ENCODE results near the gene SPAG4.

The SPAG4 gene

DNA sequence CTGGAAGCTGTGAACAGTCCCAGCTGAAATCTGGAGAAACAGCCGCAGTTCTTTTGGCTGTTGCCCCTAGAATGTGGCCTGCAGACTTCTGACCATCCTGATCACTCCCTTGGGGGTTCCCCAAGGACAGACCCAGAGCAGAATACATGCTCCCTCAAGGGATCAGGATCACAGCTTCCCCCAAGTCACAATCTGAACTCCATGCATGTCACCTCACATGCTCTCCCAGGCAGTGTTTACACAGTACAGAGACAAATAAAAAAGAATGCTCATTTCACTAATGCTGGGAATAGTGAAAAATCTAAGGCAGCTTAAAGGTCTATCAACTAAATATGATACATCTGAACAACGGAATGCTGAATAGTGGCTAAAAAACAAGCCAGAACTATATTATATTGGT is 20.5 kb downstream of the SPAG4 start:
- no peak for DNase-seq (ENCODE audit: extremely low spot score)
- CTCF ChIA-PET, result no interaction called here
- TF ChIP-seq SUZ12 (IDR thresholded peaks at IDR 0.05) (no peak), ZNF384 (IDR thresholded peaks at IDR 0.05) (no peak), CTBP1 (IDR thresholded peaks at IDR 0.05; ENCODE audit: borderline replicate concordance) (no peak), TARDBP (IDR thresholded peaks at IDR 0.05) (no peak), HDGF (IDR thresholded peaks at IDR 0.05; ENCODE audit: borderline replicate concordance) (no peak), L3MBTL2 (conservative IDR thresholded peaks at IDR 0.05) (no peak), LEF1 (IDR thresholded peaks at IDR 0.05; ENCODE audit: borderline replicate concordance) (no peak), ARNT (IDR thresholded peaks at IDR 0.05) (no peak), SP1 (IDR thresholded peaks at IDR 0.05) (no peak), FOXM1 (IDR thresholded peaks at IDR 0.05; ENCODE audit: borderline replicate concordance) (no peak), FOXK2 (IDR thresholded peaks at IDR 0.05) (no peak)
- POLR2A ChIA-PET, result interaction anchor here (1.8 kb wide), 1 partner anchor 17 kb away, joined by 6 read pairs; no protein-coding TSS in a partner anchor

DNA sequence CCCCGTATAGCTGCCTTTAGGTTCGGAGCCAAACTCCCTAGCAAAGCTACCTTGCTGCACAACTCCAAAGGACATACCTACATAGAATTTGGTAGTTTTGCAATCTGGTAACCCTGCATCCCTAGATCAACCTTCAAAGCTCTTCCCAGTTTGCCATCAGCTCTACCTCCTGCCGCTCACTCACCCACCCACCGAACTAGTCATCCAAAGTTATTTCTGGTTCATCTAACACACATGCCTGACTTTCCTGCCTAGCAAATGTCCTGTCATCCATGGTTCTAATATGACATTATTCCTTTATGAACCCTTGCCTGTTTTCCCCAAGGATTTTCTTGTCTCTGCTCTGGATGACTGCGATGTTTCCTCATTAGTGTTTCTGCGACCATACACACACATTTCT is 21.6 kb downstream of the SPAG4 start:
- POLR2A ChIA-PET, result interaction anchor here (1.8 kb wide), 1 partner anchor 18 kb away, joined by 6 read pairs; no protein-coding TSS in a partner anchor
- TF ChIP-seq SP1 (IDR thresholded peaks at IDR 0.05) (no peak), L3MBTL2 (conservative IDR thresholded peaks at IDR 0.05) (no peak), ZNF384 (IDR thresholded peaks at IDR 0.05) (no peak), FOXM1 (IDR thresholded peaks at IDR 0.05; ENCODE audit: borderline replicate concordance) (no peak), ARNT (IDR thresholded peaks at IDR 0.05) (no peak), BHLHE40 (IDR thresholded peaks at IDR 0.05; ENCODE audit: borderline replicate concordance) (no peak), HDGF (IDR thresholded peaks at IDR 0.05; ENCODE audit: borderline replicate concordance) (no peak), FOXK2 (IDR thresholded peaks at IDR 0.05) (no peak)
- no peak for DNase-seq (ENCODE audit: extremely low spot score)
- CTCF ChIA-PET, result interaction anchor here (0.6 kb wide), 1 partner anchor 247 kb away, joined by 3 read pairs; no protein-coding TSS in a partner anchor

GRCh38 chr20:35638751-35639150 is 23.1 kb downstream of the SPAG4 start:
- TF ChIP-seq FOXK2 (IDR thresholded peaks at IDR 0.05) (no peak), HDGF (IDR thresholded peaks at IDR 0.05; ENCODE audit: borderline replicate concordance) (no peak), SP1 (IDR thresholded peaks at IDR 0.05) (no peak), BHLHE40 (IDR thresholded peaks at IDR 0.05; ENCODE audit: borderline replicate concordance) (no peak), FOXA1 (IDR thresholded peaks at IDR 0.05) (no peak), SUZ12 (IDR thresholded peaks at IDR 0.05) (no peak)
- no peak for DNase-seq (ENCODE audit: extremely low spot score)
- POLR2A ChIA-PET, result no interaction called here
- CTCF ChIA-PET, result no interaction called here

DNA sequence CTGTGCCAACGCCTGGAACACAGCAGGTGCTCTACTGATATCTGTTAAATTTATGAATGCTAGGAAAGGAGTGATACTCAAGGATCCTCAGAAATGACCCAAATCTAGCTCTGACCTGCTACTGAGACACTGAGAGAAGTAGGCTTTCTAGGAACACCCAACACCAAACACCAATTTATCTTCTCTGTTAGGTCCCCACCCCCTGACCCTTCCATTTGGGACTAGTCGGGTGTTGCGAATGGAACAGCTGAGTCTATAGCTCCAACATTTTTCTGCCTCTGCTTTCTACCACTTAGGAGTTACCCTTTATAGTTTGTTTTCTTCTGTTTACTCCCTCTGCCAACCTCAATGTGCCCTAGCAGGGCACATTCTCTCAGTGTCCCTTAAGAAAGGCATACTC is 25.1 kb downstream of the SPAG4 start:
- POLR2A ChIA-PET, result interaction anchor here (0.6 to 1.9 kb wide), 2 partner anchors 101 to 102 kb away, joined by 3 to 4 read pairs; partner anchors contain the start of gene RBM39
- no peak for DNase-seq (ENCODE audit: extremely low spot score)
- TF ChIP-seq L3MBTL2 (conservative IDR thresholded peaks at IDR 0.05) (no peak), NFRKB (IDR thresholded peaks at IDR 0.05) (no peak)
- CTCF ChIA-PET, result no interaction called here

DNA sequence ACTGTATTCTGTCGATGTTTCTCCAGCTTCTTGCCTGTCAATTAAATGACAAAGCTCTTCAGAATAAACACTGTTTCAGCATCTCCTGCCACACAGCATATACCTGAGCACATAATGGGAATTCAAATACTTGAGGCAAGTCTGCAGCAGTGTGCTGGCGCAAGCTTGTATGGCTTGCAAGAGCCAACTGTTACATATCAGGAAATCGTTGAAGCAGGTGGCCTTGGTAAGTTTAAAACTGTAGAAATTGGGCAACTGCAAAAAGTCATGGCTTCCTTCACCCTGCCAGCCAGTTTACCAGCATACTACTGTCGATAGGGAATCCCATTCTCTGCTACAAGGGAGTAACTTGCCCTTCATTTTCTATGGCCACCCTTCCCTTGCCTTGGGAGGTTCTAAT is 26.1 kb downstream of the SPAG4 start:
- TF ChIP-seq ELF4 (IDR thresholded peaks at IDR 0.05), result no peak
- POLR2A ChIA-PET, result interaction anchor here (0.8 to 1.9 kb wide), 2 partner anchors 22 to 101 kb away, joined by 3 to 4 read pairs; partner anchors contain the start of genes CPNE1, RBM12 and RBM39
- DNase-seq (ENCODE audit: extremely low spot score), result no peak
- CTCF ChIA-PET, result no interaction called here

GRCh38 chr20:35643045-35643444 is 27.4 kb downstream of the SPAG4 start:
- POLR2A ChIA-PET, result no interaction called here
- no peak for TF ChIP-seq BHLHE40 (IDR thresholded peaks at IDR 0.05; ENCODE audit: borderline replicate concordance)
- no peak for TF ChIP-seq ELF4 (IDR thresholded peaks at IDR 0.05)
- TF ChIP-seq, protein P1, sequence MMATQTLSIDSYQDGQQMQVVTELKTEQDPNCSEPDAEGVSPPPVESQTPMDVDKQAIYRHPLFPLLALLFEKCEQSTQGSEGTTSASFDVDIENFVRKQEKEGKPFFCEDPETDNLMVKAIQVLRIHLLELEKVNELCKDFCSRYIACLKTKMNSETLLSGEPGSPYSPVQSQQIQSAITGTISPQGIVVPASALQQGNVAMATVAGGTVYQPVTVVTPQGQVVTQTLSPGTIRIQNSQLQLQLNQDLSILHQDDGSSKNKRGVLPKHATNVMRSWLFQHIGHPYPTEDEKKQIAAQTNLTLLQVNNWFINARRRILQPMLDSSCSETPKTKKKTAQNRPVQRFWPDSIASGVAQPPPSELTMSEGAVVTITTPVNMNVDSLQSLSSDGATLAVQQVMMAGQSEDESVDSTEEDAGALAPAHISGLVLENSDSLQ (IDR thresholded peaks at IDR 0.05), result no peak
- TF ChIP-seq NFRKB (IDR thresholded peaks at IDR 0.05), result no peak
- TF ChIP-seq L3MBTL2 (conservative IDR thresholded peaks at IDR 0.05), result no peak
- TF ChIP-seq CTBP1 (IDR thresholded peaks at IDR 0.05; ENCODE audit: borderline replicate concordance), result no peak
- no peak for TF ChIP-seq ARNT (IDR thresholded peaks at IDR 0.05)
- TF ChIP-seq SUZ12 (IDR thresholded peaks at IDR 0.05), result no peak
- TF ChIP-seq HDGF (IDR thresholded peaks at IDR 0.05; ENCODE audit: borderline replicate concordance), result no peak
- TF ChIP-seq FOXK2 (IDR thresholded peaks at IDR 0.05), result no peak
- no peak for TF ChIP-seq ZNF384 (IDR thresholded peaks at IDR 0.05)
- no peak for TF ChIP-seq LEF1 (IDR thresholded peaks at IDR 0.05; ENCODE audit: borderline replicate concordance)
- TF ChIP-seq SP1 (IDR thresholded peaks at IDR 0.05), result no peak
- no peak for TF ChIP-seq TARDBP (IDR thresholded peaks at IDR 0.05)
- no peak for TF ChIP-seq FOXM1 (IDR thresholded peaks at IDR 0.05; ENCODE audit: borderline replicate concordance)
- no peak for TF ChIP-seq FOXA1 (IDR thresholded peaks at IDR 0.05)
- CTCF ChIA-PET, result no interaction called here
- DNase-seq (ENCODE audit: extremely low spot score), result no peak

- POLR2A ChIA-PET, result no interaction called here
- no peak for TF ChIP-seq SP1 (IDR thresholded peaks at IDR 0.05)
- no peak for TF ChIP-seq FOXA1 (IDR thresholded peaks at IDR 0.05)
- no peak for TF ChIP-seq BHLHE40 (IDR thresholded peaks at IDR 0.05; ENCODE audit: borderline replicate concordance)
- no peak for TF ChIP-seq LEF1 (IDR thresholded peaks at IDR 0.05; ENCODE audit: borderline replicate concordance)
- no peak for TF ChIP-seq L3MBTL2 (conservative IDR thresholded peaks at IDR 0.05)
- no peak for TF ChIP-seq ELF4 (IDR thresholded peaks at IDR 0.05)
- no peak for TF ChIP-seq HDGF (IDR thresholded peaks at IDR 0.05; ENCODE audit: borderline replicate concordance)
- no peak for TF ChIP-seq ARNT (IDR thresholded peaks at IDR 0.05)
- TF ChIP-seq SUZ12 (IDR thresholded peaks at IDR 0.05), result no peak
- TF ChIP-seq CTBP1 (IDR thresholded peaks at IDR 0.05; ENCODE audit: borderline replicate concordance), result no peak
- no peak for TF ChIP-seq NFRKB (IDR thresholded peaks at IDR 0.05)
- TF ChIP-seq, protein P1 (IDR thresholded peaks at IDR 0.05), result no peak
- TF ChIP-seq TARDBP (IDR thresholded peaks at IDR 0.05), result no peak
- no peak for TF ChIP-seq ZNF384 (IDR thresholded peaks at IDR 0.05)
- no peak for TF ChIP-seq FOXM1 (IDR thresholded peaks at IDR 0.05; ENCODE audit: borderline replicate concordance)
- TF ChIP-seq FOXK2 (IDR thresholded peaks at IDR 0.05), result no peak
- DNase-seq (ENCODE audit: extremely low spot score), result no peak
- CTCF ChIA-PET, result no interaction called here
These were observed 29.2 kb downstream of the SPAG4 start for GRCh38 chr20:35644806-35645205.
